BE2C (cell line): ENCODE measurements around the gene NRDE2.

ENCODE experiments used
- DNase-seq: peaks from one replicate; pipeline ENCODE4 v3.0.0-alpha.2; 2020
- H3K27me3 ChIP-seq: fragments of 250-450 bp; sonication (Bioruptor Pico); 2 replicates; pipeline ENCODE4 v1.5.1; 2020; ENCODE audit warnings: mild to moderate bottlenecking
- H3K36me3 ChIP-seq: fragments of 250-450 bp; sonication (Bioruptor Pico); 2 replicates; pipeline ENCODE4 v1.5.1; 2020; ENCODE audit warnings: mild to moderate bottlenecking
- H3K4me1 ChIP-seq: fragments of 250-450 bp; sonication (Bioruptor Pico); 2 replicates; pipeline ENCODE4 v1.5.1; 2020
- H3K4me3 ChIP-seq: 2 replicates; pipeline ENCODE4 v1.5.1; 2011; ENCODE audit warnings: low read depth, low read length
- H3K9me3 ChIP-seq: fragments of 250-450 bp; sonication (Bioruptor Pico); 2 replicates; pipeline ENCODE4 v1.5.1; 2020
- CTCF ChIP-seq: IDR thresholded peaks from 2 replicates; pipeline ENCODE4 v1.5.1; 2012; ENCODE audit warnings: mild to moderate bottlenecking, low read depth, low read length

NRDE2 gene

DNA sequence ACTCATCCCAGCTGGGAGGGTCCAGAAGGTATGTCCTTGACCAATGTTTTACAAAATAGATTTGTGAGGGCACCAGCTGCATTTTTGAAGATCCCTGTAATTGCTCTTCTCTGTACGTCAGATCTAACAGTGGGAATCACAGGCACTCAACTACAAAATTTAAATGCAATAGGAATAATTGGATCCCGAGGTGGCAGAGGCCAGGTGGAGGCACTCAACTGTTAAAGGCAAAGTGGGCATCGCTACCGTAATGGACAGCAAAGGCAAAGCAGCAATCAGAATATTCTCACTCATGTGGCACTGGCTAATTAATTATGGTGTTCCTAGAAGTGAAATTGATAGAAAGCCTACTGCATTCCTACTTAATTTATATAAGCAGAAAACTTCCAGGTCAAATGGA, 103.3 kb downstream of the NRDE2 start:
- DNase-seq: no peak
- TF ChIP-seq CTCF: no peak
- H3K9me3 ChIP-seq: no peaks in the 10 kb centered on the region
- no peaks in the 10 kb centered on the region for H3K36me3 ChIP-seq
- no peak overlapping the region for H3K4me3 ChIP-seq
- H3K4me1 ChIP-seq: no peaks in the 10 kb centered on the region
- H3K27me3 ChIP-seq: no peaks in the 10 kb centered on the region
